ENCODE measurements around the gene FUT2. TPM values are rescaled to one million over a fixed set of nuclear protein-coding genes. Genes with fewer than 3 reads are reported as not detected.
"Not testable (repeated sequence)": the region's sequence is repeated elsewhere in the genome, so short reads cannot be mapped to it uniquely, and the experiment has no call there.

Gene FUT2
- total and polyA plus RNA-seq, 10 of the 15 experiments (the other 5 are each of a cell fraction or from before 2014, with no cell fraction given): 0.02 to 0.13 (median 0.07) TPM; not detected in 7

GRCh38 chr19:48685583-48685982 is 10.2 kb upstream of the FUT2 start:
- H3K9ac ChIP-seq (ENCODE audit: control insufficient read depth, insufficient read depth, low read length): no peak overlapping the region
- in situ Hi-C loops (cut with MboI): no loop called here
- no peak overlapping the region for H3K4me2 ChIP-seq (ENCODE audit: control insufficient read depth, insufficient read depth)
- DNase-seq (ENCODE audit: low read depth, low spot score) (no peak), ATAC-seq (no peak), FAIRE-seq (no peak)
- 38% methylated on average over 9 of the region's 9 CpGs for WGBS (ENCODE audit: insufficient coverage, insufficient replicate concordance, low lambda C conversion rate, missing lambda C conversion rate)
- ChIA-PET POLR2A (no interaction called here), SMC1A (ENCODE audit: uncharacterized antibody, unreplicated experiment) (no interaction called here), RAD21 (ENCODE audit: unreplicated experiment) (no interaction called here), CTCF (no interaction called here)
- no peak overlapping the region for H3K4me3 ChIP-seq
- no TSS peak for BruUV-seq (replicated peaks)
- no peaks in the 10 kb centered on the region for H3K79me2 ChIP-seq (ENCODE audit: control insufficient read depth, insufficient read depth, low read length)
- no peak overlapping the region for H2AFZ ChIP-seq (ENCODE audit: control insufficient read depth, low read depth, low read length)
- H3K27ac ChIP-seq (ENCODE audit: control insufficient read depth, insufficient read depth): no peak overlapping the region
- no peaks in the 10 kb centered on the region; a peak in 1 of 4 replicates for H3K27me3 ChIP-seq (replicated peaks in 1 of 2; ENCODE audit: control insufficient read depth in 2 of 2, insufficient read depth in 2 of 2, low read length in 1 of 2)
- H3K36me3 ChIP-seq (ENCODE audit: control insufficient read depth in 2 of 2, insufficient read depth in 2 of 2, low read length in 1 of 2): no peaks in the 10 kb centered on the region
- intact Hi-C loops (cut with micrococcal nuclease; ENCODE audit: unreplicated experiment): no loop called here
- no peak for TF ChIP-seq KLF5 (IDR thresholded peaks at IDR 0.05; ENCODE audit: partially characterized antibody)
- TF ChIP-seq NFYB (IDR thresholded peaks at IDR 0.05; ENCODE audit: insufficient read depth, low read depth, low read length): no peak
- TF ChIP-seq PAX5 (IDR thresholded peaks at IDR 0.05; ENCODE audit: borderline replicate concordance, low read depth, low read length): no peak
- no peaks in the 10 kb centered on the region for H4K20me1 ChIP-seq (ENCODE audit: control insufficient read depth, insufficient read depth)
- no peaks in the 10 kb centered on the region for H3K9me3 ChIP-seq (replicated peaks; ENCODE audit: control insufficient read depth, insufficient read depth, low read length)
- peaks cover 3% of the 10 kb centered on the region; the same call in 1 of the 2 replicates for H3K4me1 ChIP-seq (ENCODE audit: control insufficient read depth, insufficient read depth, low read length)

DNA sequence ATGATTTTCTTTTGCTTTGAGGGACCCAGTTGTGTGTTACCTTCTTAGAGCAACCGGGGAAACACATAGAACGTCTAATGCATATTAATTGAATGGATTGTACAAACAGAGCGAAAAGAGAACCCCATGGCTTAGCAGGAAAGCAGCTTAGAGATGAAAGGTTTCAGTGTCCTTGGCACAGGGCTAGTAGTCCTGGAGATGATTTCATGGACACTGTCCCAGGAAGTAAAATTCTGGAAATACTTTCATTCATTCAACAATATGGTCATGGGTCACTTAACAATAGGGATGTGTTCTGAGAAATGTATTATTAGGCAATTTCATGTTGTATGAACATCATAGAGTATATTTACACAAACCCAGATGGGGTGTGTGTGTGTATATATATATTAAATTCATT is 9.7 kb upstream of the FUT2 start:
- BruUV-seq (replicated peaks): no TSS peak
- ChIA-PET POLR2A (no interaction called here), CTCF (no interaction called here), RAD21 (ENCODE audit: unreplicated experiment) (no interaction called here), SMC1A (ENCODE audit: uncharacterized antibody, unreplicated experiment) (no interaction called here)
- no peaks in the 10 kb centered on the region for H3K9me3 ChIP-seq (replicated peaks; ENCODE audit: control insufficient read depth, insufficient read depth, low read length)
- FAIRE-seq (no peak), DNase-seq (ENCODE audit: low read depth, low spot score) (no peak), ATAC-seq (no peak)
- H3K79me2 ChIP-seq (ENCODE audit: control insufficient read depth, insufficient read depth, low read length): no peaks in the 10 kb centered on the region
- intact Hi-C loops (cut with micrococcal nuclease; ENCODE audit: unreplicated experiment) (no loop called here), in situ Hi-C loops (cut with MboI) (no loop called here)
- no peaks in the 10 kb centered on the region for H4K20me1 ChIP-seq (ENCODE audit: control insufficient read depth, insufficient read depth)
- H3K4me1 ChIP-seq (ENCODE audit: control insufficient read depth, insufficient read depth, low read length): peaks cover 2% of the 10 kb centered on the region; the same call in 1 of the 2 replicates
- H3K27ac ChIP-seq (ENCODE audit: control insufficient read depth, insufficient read depth): no peak overlapping the region
- H3K4me3 ChIP-seq: no peak overlapping the region
- H2AFZ ChIP-seq (ENCODE audit: control insufficient read depth, low read depth, low read length): no peak overlapping the region
- H3K27me3 ChIP-seq (replicated peaks in 1 of 2; ENCODE audit: control insufficient read depth in 2 of 2, insufficient read depth in 2 of 2, low read length in 1 of 2): no peaks in the 10 kb centered on the region; a peak in 1 of 4 replicates
- WGBS (ENCODE audit: insufficient coverage, insufficient replicate concordance, low lambda C conversion rate, missing lambda C conversion rate): 33% methylated on average over 3 of the region's 3 CpGs
- no peak overlapping the region for H3K4me2 ChIP-seq (ENCODE audit: control insufficient read depth, insufficient read depth)
- no peak overlapping the region for H3K9ac ChIP-seq (ENCODE audit: control insufficient read depth, insufficient read depth, low read length)
- H3K36me3 ChIP-seq (ENCODE audit: control insufficient read depth in 2 of 2, insufficient read depth in 2 of 2, low read length in 1 of 2): no peaks in the 10 kb centered on the region
- no peak for TF ChIP-seq TCF12 (IDR thresholded peaks at IDR 0.05; ENCODE audit: low read depth, low read length)
- no peak for TF ChIP-seq SMAD5 (IDR thresholded peaks at IDR 0.05; ENCODE audit: low read depth)
- TF ChIP-seq KAT2A (conservative IDR thresholded peaks at IDR 0.05; ENCODE audit: control insufficient read depth, low read depth, low read length): no peak
- TF ChIP-seq, protein P1, sequence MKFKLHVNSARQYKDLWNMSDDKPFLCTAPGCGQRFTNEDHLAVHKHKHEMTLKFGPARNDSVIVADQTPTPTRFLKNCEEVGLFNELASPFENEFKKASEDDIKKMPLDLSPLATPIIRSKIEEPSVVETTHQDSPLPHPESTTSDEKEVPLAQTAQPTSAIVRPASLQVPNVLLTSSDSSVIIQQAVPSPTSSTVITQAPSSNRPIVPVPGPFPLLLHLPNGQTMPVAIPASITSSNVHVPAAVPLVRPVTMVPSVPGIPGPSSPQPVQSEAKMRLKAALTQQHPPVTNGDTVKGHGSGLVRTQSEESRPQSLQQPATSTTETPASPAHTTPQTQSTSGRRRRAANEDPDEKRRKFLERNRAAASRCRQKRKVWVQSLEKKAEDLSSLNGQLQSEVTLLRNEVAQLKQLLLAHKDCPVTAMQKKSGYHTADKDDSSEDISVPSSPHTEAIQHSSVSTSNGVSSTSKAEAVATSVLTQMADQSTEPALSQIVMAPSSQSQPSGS (IDR thresholded peaks at IDR 0.05; ENCODE audit: low read length): no peak
- TF ChIP-seq HDGF (IDR thresholded peaks at IDR 0.05): no peak
- TF ChIP-seq ASH2L (IDR thresholded peaks at IDR 0.05; ENCODE audit: borderline replicate concordance, low read depth): no peak
- no peak for TF ChIP-seq YY1 (IDR thresholded peaks at IDR 0.05; ENCODE audit: low read depth, low read length)
- no peak for TF ChIP-seq PAX5 (IDR thresholded peaks at IDR 0.05; ENCODE audit: borderline replicate concordance, low read depth, low read length)
- no peak for TF ChIP-seq SREBF1 (IDR thresholded peaks at IDR 0.05; ENCODE audit: low read length)

- in situ Hi-C loops (cut with MboI); CTCF ChIA-PET; POLR2A ChIA-PET: not testable (repeated sequence)
Measured at GRCh38 chr19:48686637-48687036, 9.1 kb upstream of the FUT2 start.

More at GRCh38 chr19:48686637-48687036, 9.1 kb upstream of the FUT2 start:
- 58% methylated on average over 7 of the region's 7 CpGs for WGBS (ENCODE audit: insufficient coverage, insufficient replicate concordance, low lambda C conversion rate, missing lambda C conversion rate)
- H3K9me3 ChIP-seq (replicated peaks; ENCODE audit: control insufficient read depth, insufficient read depth, low read length); H3K4me1 ChIP-seq (ENCODE audit: control insufficient read depth, insufficient read depth, low read length); BruUV-seq (replicated peaks); H3K9ac ChIP-seq (ENCODE audit: control insufficient read depth, insufficient read depth, low read length); H2AFZ ChIP-seq (ENCODE audit: control insufficient read depth, low read depth, low read length); H3K4me2 ChIP-seq (ENCODE audit: control insufficient read depth, insufficient read depth); H3K27ac ChIP-seq (ENCODE audit: control insufficient read depth, insufficient read depth); H3K27me3 ChIP-seq (replicated peaks in 1 of 2; ENCODE audit: control insufficient read depth in 2 of 2, insufficient read depth in 2 of 2, low read length in 1 of 2); ATAC-seq; FAIRE-seq; H4K20me1 ChIP-seq (ENCODE audit: control insufficient read depth, insufficient read depth); H3K79me2 ChIP-seq (ENCODE audit: control insufficient read depth, insufficient read depth, low read length); intact Hi-C loops (cut with micrococcal nuclease; ENCODE audit: unreplicated experiment); H3K36me3 ChIP-seq (ENCODE audit: control insufficient read depth in 2 of 2, insufficient read depth in 2 of 2, low read length in 1 of 2); H3K4me3 ChIP-seq; DNase-seq (ENCODE audit: low read depth, low spot score); SMC1A ChIA-PET (ENCODE audit: uncharacterized antibody, unreplicated experiment); RAD21 ChIA-PET (ENCODE audit: unreplicated experiment): not testable (repeated sequence)

Measured in GM12878 (cell line).